Kidney tubule cell (primary cell): Measurements from ENCODE around the gene PLXDC1.
"Not testable (repeated sequence)": the region's sequence is repeated elsewhere in the genome, so short reads cannot be mapped to it uniquely, and the experiment has no call there.

Source experiments
- DNase-seq: peaks from one replicate; pipeline ENCODE4 v3.0.0-alpha.2; 2018; ENCODE audit warnings: low spot score

Gene PLXDC1

GRCh38 chr17:39181303-39181702 lies 29.9 kb upstream of the PLXDC1 start:
- no peak for DNase-seq

GRCh38 chr17:39178536-39178935 lies 27.1 kb upstream of the PLXDC1 start:
- no peak for DNase-seq

GRCh38 chr17:39177256-39177655 lies 25.8 kb upstream of the PLXDC1 start:
- no peak for DNase-seq

DNA sequence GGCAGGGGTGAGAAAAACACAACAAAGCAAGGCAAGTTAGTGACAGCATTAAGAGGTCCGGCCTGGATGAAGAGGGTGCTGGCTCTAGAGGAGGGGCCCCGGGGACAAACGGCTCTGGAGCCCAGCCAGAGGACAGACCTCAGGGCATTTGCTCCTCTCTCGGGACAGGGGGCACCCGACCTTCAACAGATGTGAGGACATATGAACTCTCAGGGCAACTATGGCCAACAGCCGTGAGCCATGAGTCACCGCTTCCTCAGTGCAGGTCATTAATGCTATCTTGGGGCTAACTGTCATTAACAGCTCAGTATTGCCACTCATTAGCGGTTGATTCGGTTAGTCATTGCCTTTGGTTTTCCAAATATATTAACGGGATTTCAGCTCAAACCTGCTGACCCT lies 24.3 kb upstream of the PLXDC1 start:
- peak; percentile 30 for DNase-seq

DNA sequence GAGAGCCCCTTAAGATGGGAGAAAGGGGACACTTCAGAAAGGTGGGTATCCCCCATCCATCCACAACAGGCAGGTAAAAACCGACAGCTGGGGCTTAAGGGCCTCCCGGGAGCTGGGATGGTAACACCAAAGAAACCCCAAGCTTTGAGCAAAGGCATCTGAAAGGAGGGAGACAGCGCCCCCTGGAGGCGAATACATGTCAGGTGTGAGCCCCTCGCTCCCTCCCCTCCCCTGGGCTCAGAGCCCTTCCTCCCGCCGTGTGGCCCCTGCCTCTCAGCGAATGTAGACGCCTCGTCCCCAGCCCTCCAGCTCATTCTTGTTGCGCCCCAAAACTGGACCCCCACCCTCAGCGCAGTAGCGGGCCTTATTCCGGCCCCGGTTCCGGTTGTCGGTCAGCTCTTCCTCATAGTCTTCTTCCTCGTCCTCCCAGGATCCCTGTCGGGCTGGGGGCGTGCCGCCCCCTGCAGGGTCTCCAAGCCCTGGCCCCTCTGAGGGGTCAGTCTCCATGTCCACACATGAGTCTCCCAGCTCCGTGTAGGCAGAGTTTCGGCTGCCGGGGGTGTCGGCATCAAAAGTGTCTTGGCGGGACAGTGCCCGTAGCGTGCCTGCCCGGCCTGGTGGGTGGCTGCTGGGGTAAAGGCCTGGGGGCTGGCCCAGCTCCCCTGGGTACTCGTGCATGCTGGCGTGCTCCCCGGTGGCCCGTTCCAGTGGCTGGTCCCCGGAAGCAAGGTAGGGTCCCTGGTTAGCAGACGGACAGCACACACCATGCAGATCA lies 23.7 kb upstream of the PLXDC1 start:
- peak; percentile 50 for DNase-seq

GRCh38 chr17:39173526-39174274 lies 22.3 kb upstream of the PLXDC1 start:
- no peak for DNase-seq

GRCh38 chr17:39173080-39173479 lies 21.6 kb upstream of the PLXDC1 start:
- DNase-seq: no peak

DNA sequence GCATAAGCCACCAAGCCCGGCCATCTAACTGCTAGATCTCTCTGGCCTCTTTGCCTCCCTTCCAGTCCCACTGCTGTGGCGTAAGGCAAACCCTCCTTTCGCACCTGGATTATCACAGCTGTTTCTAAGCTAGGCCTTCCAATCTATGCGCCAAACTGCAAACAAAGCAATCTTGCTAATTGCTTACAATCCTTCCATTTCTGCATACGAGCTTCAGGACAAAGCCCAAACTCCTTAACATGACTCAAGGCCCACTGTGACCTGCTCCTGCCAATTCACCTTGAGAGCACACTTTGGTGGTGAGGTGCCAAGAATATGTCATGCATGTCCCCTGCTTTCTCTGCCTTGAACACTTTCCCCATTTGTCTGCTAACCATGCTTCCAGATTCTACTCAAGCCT lies 20.5 kb upstream of the PLXDC1 start:
- DNase-seq: no peak

- DNase-seq: no peak
Observed at GRCh38 chr17:39170558-39170957, 19.1 kb upstream of the PLXDC1 start.

GRCh38 chr17:39170109-39170508 lies 18.7 kb upstream of the PLXDC1 start:
- no peak for DNase-seq

- DNase-seq: no peak
Observed at GRCh38 chr17:39169518-39169917, 18.1 kb upstream of the PLXDC1 start.

GRCh38 chr17:39169101-39169500 lies 17.7 kb upstream of the PLXDC1 start:
- no peak for DNase-seq

DNA sequence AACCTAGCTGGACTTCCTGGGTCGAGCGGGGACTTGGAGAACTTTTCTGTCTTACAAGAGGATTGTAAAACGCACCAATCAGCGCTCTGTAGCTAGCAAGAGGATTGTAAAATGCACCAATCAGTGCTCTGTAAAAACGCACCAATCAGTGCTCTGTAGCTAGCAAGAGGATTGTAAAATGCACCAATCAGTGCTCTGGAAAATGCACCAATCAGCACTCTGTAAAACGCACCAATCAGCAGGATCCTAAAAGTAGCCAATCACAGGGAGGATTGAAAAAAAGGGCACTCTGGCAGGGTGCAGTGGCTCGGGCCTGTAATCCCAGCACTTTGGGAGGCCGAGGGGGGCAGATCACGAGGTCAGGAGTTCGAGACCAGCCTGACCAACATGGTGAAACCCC lies 17.1 kb upstream of the PLXDC1 start:
- not testable (repeated sequence) for DNase-seq

DNA sequence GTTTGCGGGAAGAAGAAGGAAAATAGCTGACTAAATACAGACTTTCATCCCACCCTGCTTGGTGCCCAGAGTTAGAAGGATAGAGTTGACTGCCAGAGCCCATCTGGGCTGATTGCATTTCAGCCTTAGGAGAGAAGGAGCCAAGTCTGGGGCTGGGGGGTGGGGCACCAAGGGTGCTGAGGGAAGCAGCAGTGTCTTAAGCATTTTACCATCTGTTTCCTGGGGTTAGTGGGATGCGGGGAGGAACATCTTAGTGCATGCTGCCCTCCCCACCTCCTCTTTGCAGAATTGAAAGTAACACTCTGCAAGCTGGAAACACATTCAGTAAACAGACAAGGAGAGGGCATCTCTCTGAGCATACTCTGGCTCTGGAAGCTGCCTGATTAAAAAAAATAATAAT lies 16.0 kb upstream of the PLXDC1 start:
- no peak for DNase-seq

DNA sequence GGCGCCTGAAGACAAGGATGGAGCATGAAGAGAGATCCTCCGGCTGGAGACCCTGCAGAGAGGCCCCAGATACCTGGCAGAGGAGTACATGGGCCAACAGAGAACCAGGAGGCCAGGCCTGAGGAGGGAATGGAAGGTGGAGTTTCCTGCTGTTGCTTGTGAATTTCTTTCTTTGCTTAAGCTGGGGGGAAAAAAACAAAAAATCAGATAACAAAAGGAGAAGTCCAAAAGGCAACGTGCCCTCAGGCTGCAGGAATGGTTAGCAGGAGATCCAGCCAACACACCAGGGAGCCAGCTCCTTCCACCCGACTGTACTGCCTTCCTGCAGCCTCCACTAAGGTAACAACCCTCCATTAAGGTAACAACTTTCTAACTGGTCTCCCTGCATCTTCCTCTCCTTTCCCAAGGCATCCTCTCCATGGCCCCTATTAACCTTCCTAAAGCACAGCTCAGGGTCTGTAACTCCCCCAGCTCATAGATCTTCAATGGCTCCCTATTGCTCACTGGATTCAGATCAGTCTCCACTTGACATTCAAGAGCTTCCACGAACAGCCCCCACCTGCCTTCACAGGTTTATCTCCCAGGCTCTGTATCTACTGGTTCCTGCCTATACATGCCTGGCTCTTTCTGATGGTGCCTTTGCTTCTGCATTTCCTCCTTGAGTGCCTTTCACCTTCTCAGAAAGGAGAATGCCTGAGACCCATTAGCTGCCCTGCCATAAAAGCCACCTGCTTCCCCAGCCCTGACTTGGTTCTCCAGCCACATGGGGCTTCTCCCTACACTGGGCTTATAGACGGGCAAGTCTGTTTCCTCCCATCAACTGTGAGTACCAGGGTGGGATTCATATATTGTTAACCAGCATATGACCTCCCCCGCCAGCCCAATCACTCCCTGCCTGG lies 15.2 kb upstream of the PLXDC1 start:
- no peak for DNase-seq

DNA sequence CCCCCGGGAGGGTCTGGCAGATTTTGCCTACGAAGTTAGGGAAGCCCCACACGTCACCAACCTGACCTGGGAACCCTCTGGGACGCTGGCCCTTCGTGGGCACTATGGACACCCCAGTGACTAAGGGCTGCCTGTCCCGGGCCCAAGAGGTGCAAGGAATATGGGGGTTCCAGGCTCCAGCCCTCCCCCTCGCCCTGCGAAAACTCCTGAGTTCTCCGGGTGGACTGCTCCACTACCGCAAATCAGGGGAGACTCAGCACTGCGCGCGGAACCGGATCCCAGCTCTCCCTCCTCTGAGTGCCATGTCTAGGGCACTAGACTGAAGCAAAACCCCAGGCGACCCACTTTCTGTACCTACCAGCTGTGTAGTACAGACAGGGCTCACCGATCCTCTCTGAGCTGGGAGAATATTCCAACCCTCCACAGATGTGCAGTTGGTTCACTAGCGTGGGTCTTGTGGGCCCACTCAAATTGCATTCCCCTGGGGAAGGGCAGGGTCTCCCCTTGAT lies 14.5 kb upstream of the PLXDC1 start, which contains the start of gene ARL5C:
Gene ARL5C (minus strand): TSS at position 321 of the 509 bp plus-strand sequence. CDS start 401 bp downstream, outside the sequence.
- no peak for DNase-seq

DNA sequence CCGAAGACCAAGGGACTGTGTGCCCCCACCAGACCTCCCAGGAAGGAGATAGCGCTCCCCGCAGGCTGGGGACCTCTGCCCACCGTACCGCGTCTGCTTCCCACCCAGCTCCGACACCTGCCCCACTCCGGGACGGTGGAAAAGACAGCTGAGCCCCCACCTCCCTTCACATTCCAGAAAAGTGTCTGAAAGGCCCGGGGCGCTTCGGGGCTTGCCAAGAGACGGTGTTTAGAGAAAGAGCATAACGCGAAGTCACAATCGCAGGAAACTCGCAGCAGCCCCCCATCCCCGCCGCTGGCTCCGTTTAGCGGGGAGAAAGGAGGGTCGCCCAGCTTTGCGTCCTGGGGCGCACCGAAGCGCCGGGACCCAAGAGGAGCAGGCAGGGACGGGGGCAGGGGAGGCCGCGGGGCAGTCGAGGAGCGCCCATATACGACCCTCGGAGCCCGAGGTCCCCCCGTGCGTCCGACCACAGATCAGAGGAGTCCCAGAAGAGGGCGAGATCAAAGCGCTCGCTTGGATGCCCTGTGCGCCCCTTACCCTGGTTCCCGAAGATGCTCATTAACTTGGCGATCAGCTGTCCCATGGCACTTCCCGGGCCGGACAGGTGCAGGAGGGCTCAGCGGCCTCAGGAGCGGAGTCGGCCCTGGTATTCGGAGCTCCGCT lies 13.9 kb upstream of the PLXDC1 start:
- DNase-seq: no peak

- peak; percentile 80 for DNase-seq
Observed at GRCh38 chr17:39164675-39165143, 13.3 kb upstream of the PLXDC1 start.

- no peak for DNase-seq
Observed at GRCh38 chr17:39161962-39162361, 10.5 kb upstream of the PLXDC1 start.

- no peak for DNase-seq
Observed at GRCh38 chr17:39158623-39159022, 7.2 kb upstream of the PLXDC1 start.

- no peak for DNase-seq
Observed at GRCh38 chr17:39156491-39156890, 5.1 kb upstream of the PLXDC1 start.
